ENCODE data around the gene CABP7.

The CABP7 gene

GRCh38 chr22:29702000-29702930, 17.5 kb upstream of the CABP7 start:
- DNase-seq, result no peak

DNA sequence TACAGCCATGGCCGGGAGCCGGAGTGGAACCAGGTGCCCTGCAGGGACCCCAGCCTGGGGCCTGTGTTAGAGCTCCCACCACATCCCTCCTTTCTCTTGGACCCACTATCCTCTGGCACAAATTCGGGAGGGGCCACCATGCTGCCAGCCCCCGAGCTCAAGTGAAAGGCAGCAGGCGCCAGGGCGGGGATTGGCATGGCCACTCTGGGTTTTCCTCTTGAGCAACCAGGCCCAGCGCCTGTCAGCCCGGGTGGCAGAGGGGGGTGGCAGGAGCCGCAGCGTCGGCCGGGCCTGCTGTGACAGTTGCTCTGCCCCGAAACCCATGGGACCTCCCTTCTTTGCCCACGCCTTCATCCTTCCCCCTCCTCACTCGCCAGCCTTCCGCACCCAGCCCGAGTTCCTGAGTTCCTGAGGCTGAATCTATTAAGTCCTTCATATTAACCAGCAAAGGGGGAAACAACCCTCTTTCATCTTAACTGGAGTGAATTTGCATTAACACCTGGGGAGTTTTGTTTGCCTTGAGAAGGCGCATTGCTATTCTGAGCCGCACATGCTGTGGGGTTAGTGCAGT, 16.8 kb upstream of the CABP7 start:
- DNase-seq, result no peak

DNA sequence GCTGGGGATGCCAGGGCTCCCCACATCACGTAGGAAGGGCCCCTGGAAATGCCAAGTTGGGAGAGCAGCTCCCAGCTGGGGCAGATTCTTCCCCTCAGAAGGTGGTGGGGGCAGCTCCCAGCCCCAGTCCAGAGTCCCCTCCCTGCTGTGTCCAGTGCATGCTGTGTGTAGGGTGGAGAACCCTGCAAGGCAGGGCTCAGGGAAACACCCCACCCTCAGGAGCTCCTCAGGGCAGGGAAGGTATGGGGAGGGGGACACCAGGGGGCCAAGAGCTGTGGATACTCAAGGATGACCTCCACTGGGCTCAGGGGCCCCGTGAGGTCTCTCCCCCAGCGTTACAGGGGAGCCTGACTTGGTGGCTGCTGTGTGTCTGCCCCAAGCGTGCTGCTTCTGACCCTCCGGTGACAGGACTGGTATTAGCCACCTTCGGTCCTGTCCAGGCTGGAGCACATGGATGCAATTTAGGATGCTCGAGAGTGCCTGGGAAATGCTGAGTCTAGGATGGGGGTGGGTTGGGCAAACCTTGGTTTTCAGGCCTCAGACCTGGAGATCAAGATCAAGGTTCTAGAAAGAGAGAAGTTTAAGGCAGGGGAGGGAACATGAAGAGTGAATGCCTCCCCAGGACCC, 16.1 kb upstream of the CABP7 start:
- no peak for DNase-seq

DNA sequence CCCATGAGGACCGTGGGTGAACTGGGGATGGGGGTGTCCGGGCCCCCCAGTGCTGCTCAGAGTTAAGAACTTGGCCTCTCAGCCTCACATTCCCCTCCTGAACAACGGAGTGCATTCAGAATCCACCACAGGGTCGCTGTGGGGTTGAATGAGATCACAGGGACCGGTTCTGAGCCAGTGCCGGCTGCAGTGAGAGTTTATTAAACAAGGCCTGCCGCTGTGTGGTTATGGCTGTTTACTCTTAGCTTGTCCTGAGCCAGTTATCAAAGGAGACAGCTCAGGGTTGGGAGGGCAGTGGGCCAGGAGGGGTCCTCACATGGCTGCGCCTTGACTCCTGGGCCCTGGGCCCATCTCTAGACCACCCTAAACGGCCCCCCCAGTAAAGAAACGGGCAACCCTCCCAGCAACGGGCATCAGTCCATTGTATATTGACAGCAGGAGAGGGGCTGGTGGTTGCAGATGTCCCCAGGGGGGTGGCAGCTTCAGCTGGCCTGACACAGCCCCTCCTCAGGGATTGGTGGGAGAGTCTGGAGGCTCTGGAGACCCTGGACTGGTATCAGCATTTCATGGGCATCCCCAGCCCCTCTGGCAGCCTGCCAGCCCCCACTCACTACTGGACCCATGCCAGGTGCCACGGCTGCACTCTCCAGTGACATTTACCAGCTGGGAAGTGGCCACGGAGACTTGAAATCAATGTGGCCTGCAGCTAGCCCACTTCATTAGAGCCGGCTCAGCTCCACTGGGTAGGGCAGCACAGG, 15.1 kb upstream of the CABP7 start:
- DNase-seq, result no peak

DNA sequence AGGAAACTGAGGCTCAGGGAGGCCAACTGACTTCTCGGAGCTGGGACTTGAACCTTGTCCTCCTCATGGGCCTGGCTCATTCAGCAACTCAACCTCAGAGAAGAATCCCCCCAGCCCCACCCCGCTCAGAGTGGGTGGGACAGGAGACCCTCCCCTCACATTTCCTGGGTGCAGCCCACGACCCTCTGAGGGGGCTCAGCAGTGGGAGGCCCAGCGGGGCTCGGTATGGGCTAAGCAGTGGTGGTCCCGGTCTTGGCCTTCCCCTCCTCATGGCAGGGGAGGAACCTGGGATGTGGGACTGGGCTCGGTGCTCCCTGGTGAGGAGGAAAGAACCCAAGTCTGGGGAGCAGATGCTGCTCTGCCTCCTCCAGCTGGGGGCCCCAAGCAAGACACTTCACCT, 14.2 kb upstream of the CABP7 start:
- DNase-seq, result no peak

DNA sequence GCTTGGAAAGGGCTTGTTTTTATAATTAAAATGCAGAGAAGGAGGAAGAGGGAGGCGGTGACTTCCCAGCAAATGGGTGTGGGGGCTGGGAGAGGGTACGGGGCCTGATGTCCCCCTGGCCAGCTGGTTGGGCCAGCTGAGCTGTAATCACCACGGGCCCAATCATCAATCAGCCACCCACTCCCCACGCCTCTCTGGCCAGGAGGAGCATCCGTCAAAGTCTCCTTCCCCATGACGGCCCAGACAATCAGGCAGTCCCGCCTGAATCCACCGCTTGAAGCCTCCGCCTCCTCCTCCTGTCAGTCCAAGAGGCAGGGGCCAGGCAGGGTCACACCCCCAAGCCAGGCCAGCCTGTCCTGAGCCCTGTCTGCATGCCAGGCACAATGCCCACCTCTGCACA, 13.3 kb upstream of the CABP7 start:
- DNase-seq, result no peak

DNA sequence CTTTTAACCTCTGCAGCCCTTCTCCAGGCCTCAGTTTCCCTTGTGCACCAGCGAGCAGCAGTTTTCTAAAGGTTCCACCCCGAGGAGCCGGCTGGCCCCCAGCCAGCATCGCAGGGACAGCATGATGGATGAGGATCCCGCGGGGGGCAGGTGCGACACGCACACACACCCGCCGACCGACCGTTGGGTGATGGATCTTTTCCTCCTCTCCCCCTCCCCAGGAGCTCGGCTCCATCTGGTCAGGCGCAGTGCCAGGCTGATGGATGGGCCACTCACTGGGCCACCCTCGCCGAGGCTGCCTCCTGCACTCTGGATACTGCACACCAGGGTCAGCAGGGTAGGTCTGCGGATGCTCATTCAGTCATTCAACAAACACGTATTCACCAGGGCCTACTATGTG, 12.8 kb upstream of the CABP7 start:
- DNase-seq, result no peak

- DNase-seq, result no peak
Observed at GRCh38 chr22:29707471-29707870, 12.3 kb upstream of the CABP7 start.

GRCh38 chr22:29710193-29710592, 9.6 kb upstream of the CABP7 start:
- DNase-seq, result no peak

DNA sequence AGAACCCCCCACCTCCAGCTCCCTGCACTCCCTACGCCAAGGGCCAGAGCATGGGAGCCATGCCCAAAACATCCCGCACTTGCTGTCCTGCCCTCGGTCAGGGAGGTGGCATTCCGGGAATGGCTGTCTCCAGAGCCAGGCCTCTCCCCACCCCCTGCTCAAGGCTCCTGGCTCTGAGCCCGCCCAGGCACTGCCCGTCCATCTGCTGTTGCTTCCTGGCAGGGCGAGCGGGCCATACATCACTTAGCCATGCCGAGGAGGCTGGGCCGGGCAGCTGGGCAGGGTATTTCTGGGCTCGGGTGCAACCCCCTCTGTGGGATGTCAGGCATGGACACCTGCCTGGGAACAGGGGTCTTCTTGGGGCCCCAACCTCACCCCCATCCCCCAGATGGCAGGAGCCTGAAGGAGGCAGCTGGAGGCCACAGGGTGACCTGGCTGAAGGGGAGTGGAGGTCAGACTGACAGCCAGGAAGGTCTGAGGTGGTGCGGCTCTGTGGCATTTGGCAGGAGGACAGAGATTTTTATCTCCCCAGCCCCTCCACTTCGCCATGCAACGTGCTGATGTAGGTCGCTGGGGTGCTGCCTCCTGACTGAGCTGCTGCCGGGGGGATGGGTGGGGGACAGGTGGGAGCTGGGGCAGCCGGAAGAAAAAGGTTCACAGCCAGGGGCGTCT, 8.7 kb upstream of the CABP7 start:
- DNase-seq, result no peak

- no peak for DNase-seq
Observed at GRCh38 chr22:29712119-29712518, 7.7 kb upstream of the CABP7 start.

- no peak for DNase-seq
Observed at GRCh38 chr22:29713156-29713727, 6.6 kb upstream of the CABP7 start.

- no peak for DNase-seq
Observed at GRCh38 chr22:29715240-29715639, 4.6 kb upstream of the CABP7 start.

DNA sequence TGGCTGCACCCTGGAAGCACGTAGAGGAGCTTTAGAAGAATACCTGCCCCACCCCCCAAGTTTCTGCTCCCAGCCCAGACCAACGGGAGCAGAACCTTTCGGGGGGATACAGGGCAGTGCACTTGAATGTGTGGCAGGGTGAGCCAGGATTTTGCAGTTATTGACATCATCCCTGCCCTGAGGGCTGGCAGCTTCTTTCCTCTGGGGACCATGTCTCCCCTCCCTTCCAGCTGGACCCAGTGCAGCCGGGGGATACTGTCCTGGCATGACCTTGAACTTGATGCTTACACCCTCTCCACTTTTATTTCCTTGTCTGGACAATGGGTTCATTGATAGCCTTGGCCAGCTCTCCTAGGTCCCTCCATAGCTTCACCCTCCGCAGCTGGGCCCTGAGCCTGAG, 4.1 kb upstream of the CABP7 start:
- no peak for DNase-seq

DNA sequence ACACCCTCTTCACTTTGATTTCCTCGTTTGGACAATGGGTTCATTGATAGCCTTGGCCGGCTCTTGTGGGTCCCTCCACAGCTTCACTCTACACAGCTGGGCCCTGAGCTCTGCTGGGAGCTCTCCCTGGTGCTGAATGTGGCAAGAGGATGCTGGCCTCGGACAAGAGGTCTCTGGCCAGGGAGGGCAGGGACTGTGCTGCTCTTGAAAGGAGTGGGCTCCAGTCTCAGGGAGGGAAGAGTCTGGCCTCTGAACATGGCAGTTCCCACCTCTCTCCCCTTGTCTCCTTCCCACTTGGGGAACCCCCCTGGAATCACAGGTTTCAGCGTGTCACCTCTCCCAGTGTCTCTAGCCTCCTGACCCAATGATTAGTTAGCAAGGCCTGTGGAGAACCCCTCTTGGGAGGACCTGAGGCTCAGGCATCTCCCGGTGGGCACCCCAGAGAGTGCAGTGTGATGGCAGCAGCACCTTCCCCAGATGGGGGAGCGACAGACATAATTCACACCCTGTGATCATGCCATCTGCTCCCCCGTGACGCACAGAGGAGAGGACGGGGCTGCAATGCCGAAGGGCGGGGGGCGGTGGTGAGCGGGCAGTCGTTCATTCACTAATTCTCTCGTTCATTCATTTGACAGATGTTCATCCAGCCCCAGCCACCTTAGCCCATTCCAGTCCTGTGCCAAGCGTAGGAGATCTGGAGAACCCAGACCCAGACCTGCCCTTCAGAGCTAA, 2.8 kb upstream of the CABP7 start:
- no peak for DNase-seq

- no peak for DNase-seq
Observed at GRCh38 chr22:29717789-29718188, 2.0 kb upstream of the CABP7 start.

GRCh38 chr22:29718949-29719898, 579 bp upstream of the CABP7 start:
- DNase-seq, result no peak

DNA sequence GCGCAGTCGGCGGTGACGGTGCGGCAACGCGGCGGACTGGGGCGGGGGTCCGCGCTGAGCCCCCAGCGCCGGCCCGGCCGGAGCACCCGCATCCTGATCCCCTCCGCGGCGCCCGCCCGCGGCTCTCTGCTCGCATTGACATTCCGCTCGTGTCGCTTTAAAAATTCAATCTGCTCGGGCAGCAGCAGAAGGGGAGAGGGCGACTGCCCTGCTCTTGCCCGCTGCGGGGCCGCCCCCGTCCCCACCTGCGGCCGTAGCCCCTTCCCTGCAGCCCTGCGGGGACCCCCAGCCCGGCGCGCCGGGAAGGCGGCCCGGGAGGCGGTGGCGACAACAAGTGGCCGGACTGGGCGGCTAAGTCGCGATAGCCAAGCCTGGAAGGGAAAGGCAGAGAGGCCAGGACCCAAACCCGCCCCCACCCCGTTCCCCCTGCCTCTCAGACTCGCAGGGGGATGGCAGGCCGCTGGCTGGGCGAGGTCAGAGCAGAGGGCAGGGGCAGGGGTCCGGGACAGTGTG, 1.1 kb downstream of the CABP7 start:
- DNase-seq, result no peak

- no peak for DNase-seq
Observed at GRCh38 chr22:29722151-29722550, 2.3 kb downstream of the CABP7 start.

DNA sequence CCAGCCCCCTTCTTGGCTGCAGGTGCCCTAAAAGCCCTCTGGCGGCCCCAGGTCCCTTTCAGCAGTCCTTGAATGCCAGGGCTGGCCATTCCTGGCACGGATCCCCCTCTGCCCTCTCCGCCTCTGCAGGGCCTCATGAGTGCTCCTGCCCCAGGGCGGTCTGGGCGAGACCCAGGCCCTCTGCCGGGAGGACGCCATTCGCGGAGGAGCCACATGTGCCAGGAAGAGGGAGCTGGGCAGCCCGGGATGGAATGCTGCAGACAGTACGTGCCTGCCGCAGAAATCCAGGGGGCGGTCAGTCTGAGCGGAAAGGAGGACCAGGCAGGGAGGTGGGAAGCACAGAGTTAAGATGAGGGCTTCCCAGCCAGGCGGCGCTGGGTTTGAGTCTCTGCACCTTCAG, 2.8 kb downstream of the CABP7 start:
- DNase-seq, result no peak
